ENCODE data around the gene SHISA5.

- TF ChIP-seq NFRKB (IDR thresholded peaks at IDR 0.05) (no peak), LEF1 (IDR thresholded peaks at IDR 0.05; ENCODE audit: borderline replicate concordance) (no peak), BHLHE40 (IDR thresholded peaks at IDR 0.05; ENCODE audit: borderline replicate concordance) (no peak), ELF4 (IDR thresholded peaks at IDR 0.05) (no peak), ZNF384 (IDR thresholded peaks at IDR 0.05) (no peak), SP1 (IDR thresholded peaks at IDR 0.05) (no peak), FOXM1 (IDR thresholded peaks at IDR 0.05; ENCODE audit: borderline replicate concordance) (no peak), FOXK2 (IDR thresholded peaks at IDR 0.05) (no peak), CTBP1 (IDR thresholded peaks at IDR 0.05; ENCODE audit: borderline replicate concordance) (no peak), FOXA1 (IDR thresholded peaks at IDR 0.05) (no peak)
Observed at GRCh38 chr3:48502728-48503168, 1.2 kb downstream of the SHISA5 start.
